SKM-1 treated with dmso at 0.1 percent for 144 hours (cell line): ENCODE measurements around the gene PDE4D.

Source experiments
- DNase-seq: peaks from one replicate; lab custom pipeline; 2025; ENCODE audit not compliant: unreplicated experiment; lab: John Stamatoyannopoulos, UW

PDE4D gene

GRCh38 chr5:59037453-59037852 is 856.1 kb downstream of the PDE4D start:
- DNase-seq = no peak

DNA sequence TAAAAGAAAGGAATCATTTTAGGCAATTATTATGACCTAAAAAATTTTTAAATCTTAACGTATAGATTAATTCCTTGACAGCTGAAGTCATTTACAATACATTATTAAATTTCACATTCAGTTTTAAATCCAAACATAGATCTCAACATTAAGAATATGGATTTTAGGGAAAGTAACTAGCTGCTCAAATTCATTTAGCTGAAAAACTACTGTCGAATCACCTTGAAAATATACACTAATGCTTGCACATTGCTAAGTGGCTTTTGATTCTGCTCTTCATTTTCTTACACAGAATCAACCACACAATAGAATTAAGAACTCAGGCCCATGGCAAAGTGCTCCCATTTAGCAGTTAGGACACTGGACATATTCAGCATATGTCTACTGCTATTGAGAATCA is 856.5 kb downstream of the PDE4D start:
- no peak for DNase-seq

DNA sequence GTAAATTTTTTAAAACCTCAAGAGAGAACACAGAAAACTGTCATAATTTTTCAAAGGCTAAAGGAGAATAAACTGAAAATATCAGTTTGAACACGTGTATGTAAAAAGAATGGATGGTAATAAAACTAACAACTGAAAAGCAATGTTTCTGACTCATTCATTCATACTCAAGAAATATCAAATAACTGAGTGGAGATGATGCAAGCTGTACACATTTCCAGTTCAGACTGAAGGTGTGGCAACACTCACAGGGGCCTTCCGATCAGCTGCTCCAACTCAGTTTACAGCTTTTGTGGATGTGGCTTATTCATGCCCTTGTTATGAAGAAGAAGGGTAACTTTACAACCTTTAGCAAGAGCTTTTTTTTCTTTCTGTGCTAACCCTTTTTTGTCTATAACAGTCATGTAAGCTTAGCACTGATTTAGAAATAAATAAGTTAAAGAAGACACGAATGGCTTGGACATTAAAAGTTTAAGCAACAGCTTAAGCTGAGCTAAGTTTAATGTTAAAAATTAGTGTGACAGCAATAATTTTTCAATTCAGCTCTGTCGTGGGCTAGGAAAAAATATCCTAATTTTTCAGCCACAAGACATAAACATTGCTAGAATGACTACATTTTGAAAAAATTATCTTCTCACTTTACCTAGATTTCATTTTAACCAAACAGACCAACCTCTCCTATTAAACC is 857.1 kb downstream of the PDE4D start:
- peak; percentile 77 for DNase-seq

- no peak for DNase-seq
Observed at GRCh38 chr5:59035681-59036080, 857.8 kb downstream of the PDE4D start.

- peak; percentile 43 for DNase-seq
Observed at GRCh38 chr5:59034498-59035186, 858.9 kb downstream of the PDE4D start.

GRCh38 chr5:59027145-59027907 is 866.2 kb downstream of the PDE4D start:
- no peak for DNase-seq

DNA sequence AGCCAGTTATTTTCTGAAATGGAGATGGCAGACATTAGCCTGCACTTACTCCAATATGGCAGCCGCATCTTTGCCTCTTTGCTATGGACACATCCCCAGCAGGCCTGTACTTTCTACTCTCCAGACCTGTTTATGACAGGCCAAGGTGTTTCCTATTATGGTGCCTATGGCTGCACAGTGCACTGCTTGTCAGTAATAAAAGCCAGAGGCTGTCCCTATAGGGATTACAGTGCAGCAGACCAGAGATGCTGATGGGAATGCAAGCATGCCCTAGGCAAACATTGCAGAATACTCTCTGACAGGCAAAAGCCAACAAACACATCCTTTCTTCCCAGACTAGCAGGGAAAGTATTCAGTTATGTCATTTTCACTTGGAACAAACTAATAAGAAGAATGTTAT is 867.8 kb downstream of the PDE4D start:
- no peak for DNase-seq

- DNase-seq = no peak
Observed at GRCh38 chr5:59021837-59022514, 871.5 kb downstream of the PDE4D start.

DNA sequence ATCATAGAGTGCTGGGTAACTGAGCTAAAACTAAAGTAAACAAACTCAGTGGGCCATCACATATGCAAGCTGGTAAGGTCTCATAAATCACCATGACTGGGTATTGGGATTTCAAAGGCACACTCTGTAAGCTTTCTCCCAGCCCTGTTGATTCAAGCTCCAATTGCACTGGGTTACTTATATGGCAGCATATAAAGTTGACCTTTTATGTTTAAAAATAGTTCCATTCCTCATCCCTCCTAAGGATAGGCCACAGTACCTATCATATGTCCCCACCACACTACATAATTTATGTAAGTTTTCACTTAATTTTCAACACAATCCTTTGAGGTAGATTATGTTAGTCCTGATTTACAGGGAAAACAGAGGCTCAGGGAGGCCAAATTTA is 872.2 kb downstream of the PDE4D start:
- no peak for DNase-seq

DNA sequence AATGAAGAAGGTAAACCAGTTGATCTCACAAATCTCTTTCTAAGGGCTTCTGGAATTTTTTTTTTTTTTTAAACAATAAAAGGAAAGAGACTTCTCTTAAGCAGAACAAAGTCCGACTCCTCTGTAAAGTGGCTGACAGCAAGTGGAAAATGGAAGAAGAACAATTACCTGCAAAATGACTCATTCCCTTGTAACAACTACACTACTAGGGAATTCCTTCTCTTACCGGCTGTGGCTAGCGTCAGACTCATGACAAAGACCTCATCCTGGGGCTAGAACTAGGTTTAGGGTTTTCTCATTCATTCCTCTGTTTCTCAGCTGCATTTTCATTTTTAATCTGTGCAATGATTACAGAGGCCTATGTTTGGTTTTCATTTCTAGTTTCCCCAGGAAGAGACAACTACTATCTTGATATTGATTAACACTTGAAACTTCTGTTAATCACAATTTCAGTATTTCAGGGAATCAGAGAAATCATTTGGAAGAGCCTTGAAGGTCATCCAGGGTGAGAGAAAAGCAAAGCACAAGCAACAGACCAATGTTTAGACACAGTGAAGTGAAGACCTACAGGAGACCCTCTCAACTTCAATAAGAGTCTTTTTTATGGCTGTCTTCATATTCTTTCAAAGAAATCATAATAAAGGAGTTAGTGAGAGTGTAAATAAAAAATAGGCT is 872.8 kb downstream of the PDE4D start:
- no peak for DNase-seq

- DNase-seq = no peak
Observed at GRCh38 chr5:59019078-59019477, 874.4 kb downstream of the PDE4D start.

DNA sequence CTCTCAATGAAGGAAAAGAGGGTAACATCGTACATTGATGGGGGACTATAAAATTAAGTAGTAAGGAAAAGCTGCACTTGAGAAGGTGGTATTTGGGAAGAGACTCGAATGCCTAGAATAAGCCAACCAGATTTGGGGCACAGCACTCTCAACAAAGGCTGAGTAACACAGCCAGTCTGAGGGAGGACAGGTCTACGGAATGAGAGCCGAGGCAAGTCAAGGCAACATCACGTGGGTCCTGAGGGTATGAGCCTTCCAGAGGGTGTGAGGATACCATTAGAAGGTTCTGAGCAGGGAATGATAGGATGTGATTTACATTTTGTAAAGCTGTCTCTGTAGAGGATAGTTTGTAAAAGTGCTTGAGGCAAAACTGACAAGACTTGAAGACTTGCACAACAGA is 876.6 kb downstream of the PDE4D start:
- no peak for DNase-seq

GRCh38 chr5:59008816-59009473 is 884.6 kb downstream of the PDE4D start:
- DNase-seq = no peak

DNA sequence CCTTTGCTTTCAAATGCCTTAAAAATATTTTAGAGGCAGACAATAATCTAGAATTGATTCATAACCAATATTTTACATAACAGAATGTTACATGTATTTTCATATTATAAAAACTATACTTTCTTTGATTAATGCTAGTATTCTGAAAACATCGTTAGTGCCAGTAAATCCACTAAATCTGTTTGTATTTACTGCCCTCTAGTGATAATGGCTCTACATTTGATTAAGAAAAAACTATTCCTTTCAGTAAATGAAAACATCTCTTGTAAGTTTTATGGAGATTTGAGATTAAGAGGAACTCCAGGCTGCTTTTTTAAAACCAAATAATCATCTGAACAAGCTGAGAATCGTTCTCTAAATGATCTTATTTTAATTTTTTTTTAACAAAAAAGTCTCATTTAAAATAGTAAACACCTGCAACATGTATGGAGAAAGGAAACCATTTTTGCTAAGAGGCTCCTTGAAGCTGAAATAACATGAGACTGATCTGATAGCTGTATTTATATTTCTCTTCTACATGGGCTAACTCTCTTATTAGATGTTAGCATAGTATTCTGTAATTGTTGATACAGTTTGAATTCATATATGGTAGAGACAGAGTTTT is 886.0 kb downstream of the PDE4D start:
- no peak for DNase-seq

DNA sequence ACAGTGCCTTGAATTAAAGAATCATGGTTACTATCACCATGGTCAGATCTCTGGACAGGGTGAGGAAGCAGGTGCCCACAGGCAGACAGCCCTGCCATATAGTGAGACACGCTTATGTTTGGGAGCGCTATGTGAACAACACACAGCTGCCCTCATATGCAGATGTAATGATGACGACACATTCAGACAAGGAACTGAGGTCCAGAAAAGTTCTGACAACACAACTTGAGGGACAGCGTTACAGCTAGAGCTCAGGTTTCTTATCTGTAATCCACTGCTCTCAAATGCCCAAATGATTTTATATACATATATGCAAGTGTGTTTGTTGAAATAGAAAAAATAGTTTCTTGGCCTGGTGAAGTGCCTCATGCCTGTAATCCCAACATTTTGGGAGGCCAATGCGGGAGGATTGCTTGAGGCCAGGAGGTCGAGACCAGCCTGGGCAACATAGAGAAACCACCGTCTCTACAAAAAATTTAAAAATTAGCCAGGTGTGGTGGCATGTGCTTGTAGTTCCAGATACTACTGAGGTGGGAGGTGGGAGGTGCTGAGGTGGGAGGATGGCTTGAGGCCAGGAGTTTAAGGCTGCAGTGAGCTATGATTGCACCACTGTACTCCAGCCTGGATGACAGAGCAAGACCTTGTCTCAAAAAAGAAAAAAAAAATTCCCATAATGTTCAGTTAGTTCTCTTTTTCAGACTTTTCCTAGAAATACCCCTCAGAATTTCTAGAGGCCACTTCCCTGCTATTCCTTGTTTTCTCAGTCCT is 887.4 kb downstream of the PDE4D start:
- DNase-seq = no peak

DNA sequence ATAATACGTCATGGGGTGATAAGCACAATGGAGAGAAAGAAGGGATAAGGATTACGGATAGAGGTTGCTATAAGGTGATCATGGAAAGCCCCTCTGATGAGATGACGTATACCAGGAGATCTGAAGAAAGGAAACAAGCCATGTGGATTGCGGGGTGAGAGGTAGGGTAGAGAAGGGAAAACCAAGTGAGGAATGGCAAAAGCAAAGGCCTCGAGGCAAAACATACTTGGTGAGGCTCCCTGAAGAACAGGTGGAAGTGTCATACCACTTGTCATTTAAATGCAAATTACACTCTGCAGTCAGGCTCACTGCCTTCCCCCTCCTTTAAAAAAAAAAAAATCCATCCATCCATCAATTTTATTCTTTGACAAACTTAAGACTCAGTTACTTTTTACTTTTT is 889.9 kb downstream of the PDE4D start:
- no peak for DNase-seq

GRCh38 chr5:59003124-59003523 is 890.4 kb downstream of the PDE4D start:
- no peak for DNase-seq

GRCh38 chr5:59002162-59002825 is 891.2 kb downstream of the PDE4D start:
- DNase-seq = no peak

DNA sequence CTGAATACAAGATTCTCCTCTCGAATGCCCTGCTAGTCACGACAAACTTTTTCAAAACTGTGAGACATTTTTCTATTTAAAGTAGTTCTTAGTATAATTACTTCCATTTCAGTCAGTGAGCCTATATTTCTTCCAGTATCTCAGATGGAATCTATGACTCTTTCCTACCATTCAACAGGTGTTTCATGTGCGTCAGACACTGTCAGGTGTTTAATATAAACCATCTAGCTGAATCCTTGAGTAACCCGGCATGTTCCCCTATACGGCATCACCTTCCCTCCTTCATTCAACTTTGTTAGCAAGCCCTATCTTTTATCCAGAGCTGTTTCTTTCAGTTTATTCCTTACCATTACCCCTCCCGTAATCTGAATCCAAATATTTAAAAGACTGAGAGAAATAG is 891.8 kb downstream of the PDE4D start:
- DNase-seq = no peak
